Stimulated activated CD4-positive, alpha-beta T cell treated with anti-CD3 and anti-CD28 coated beads, Interleukin-4, amount 100 ng/mL, for 48 hours (primary cell): ENCODE results near the gene DUSP9.
A peak's percentile ranks its signal among the peaks of the same experiment; 100 is the strongest.
"Not testable (repeated sequence)": the region's sequence is repeated elsewhere in the genome, so short reads cannot be mapped to it uniquely, and the experiment has no call there.

Experiments used
- DNase-seq, 2 donors: peaks; one replicate each; pipeline ENCODE4 v3.0.0-alpha.2; 2020; ENCODE audit warnings: low read depth in 2 of 2

The DUSP9 gene

DNA sequence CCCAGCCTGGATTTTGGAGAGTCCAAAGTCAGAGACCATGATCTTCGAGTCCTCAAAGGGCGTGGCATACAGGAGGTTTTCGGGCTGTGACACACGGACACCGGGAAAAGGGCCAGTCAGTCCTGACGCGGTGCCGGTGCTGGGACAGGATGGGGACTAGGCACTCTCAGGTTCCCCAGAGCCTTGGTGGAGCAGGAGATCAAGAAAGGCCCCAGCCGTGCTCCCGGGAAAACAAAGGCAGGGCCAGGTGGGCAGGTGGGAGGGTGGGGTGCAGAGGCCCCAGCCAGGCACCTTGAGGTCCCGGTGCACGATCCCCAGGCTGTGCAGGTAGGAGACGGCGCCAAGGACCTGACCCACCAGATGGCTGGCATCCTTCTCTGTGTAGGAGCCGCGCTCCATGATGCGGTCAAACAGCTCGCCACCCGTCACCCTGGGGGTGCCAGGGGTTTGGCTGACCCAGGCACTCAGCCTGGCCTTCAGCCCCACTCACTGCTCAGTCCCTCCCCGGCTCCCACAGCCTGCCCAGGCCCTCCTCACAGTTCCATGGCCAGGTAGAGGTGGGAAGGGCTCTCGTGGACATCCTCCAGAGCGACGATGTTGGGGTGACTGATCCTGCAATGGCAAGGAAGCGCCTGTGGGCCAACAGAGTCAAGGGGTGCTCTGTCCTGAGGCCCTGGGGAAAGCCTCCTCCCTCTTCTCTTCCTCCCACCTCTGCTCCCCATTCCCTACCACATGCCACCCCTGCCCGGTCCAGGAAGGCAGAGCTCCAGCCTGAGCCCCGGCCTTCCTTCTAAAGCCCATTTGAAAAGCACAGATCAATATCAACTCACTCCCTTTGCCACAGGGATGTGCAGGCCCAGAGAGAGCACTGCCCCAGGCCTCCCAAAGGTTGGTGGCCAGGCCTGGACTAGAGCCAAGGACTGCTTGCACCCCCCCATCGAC, 24.9 kb downstream of the DUSP9 start:
- DNase-seq: no peak

GRCh38 chrX:153672531-153673427, 25.8 kb downstream of the DUSP9 start:
- DNase-seq: no peak

DNA sequence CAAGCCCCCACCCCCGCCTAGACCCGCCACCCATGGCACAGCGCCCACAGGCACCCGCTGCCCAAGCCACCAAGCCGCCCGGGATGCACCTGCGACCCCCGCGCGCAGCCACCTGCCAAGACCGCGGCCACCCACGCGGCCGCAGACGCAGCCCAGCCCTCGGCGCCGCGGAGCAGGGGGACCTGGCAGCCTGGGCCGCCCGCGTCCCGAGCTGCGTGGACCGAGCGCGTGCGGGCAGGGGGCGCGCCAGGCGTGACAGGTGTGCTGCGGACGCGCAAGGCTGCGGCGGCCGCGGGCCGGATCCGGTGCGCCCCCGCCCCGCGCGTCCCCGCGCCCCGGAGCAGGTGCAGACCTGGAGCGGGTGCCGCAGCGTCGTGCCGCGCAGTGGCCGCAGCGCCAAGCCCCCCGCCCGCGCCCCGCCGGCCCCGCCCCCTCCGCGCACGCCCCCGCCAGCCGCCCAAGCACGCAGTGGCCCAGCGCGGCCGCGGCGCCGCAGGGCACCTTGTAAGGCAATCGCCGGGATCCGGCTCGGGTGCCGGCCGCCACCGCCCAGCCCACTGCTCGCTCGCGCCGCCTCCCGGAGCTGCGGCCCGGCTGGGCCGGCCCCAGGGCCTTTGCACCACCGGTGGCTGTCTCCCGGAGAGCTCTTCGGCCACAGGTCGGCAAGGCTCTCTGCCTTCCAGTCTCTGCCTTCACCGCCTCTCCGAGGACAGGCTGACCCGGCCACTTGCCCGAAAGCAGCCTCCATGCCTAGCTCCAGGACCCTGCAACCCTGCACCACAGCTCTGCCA, 26.6 kb downstream of the DUSP9 start, which contains the start of gene PNCK:
Gene PNCK, minus strand, starts transcription at position 386 of the 791 bp plus-strand sequence. CDS start 737 bp downstream, outside the sequence.
- no peak for DNase-seq

DNA sequence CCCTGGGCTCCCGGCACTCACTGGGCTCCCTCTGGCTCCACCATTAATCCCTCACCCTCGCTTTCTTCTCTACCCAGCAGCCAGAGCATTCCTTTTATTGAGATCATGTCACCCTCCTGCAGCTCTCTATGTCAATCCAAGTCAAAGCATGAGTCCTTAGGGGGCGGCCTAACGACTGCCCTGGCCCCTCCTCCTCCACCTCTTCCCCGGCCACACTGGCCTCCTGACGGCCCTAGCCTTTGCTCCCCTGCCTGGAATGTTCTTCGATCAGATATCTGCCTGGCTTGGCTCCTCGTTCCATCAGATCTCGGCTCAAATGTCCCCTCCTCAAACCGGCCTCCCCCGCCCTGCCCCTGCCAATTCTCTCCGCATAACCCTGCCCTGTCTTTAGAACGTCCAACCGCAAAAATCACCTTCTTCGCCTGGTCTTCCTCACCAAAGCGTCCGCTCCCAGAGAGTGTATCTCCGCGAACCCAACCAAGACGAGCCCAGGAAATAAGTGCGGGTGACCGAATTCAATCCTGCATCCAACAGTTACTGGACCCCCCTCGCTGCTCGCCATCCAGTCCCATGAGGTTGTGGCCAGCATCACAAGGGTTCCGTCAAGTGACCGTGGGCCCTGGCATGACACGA, 27.3 kb downstream of the DUSP9 start:
- DNase-seq: no peak

DNA sequence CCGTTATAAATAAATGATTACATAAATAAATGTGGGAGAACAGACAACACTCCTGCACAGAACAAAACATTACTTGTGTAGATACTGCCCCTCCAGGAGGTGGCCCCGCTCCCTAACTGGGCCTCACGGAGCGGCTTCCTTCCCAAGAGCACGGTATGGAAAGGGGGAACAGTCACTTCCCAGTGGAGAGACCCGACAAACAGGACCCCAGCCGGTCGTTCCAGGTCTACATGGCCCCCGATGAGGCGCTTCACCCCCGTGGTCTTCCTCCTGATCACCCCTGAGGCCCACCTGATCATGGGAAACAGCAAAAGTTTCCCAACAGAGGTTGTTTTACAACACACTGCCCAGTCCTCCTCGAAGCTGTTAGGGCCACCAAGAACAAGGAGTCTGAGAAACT, 34.2 kb downstream of the DUSP9 start:
- DNase-seq: no peak

GRCh38 chrX:153683486-153683885, 36.5 kb downstream of the DUSP9 start:
- not testable (repeated sequence) for DNase-seq

DNA sequence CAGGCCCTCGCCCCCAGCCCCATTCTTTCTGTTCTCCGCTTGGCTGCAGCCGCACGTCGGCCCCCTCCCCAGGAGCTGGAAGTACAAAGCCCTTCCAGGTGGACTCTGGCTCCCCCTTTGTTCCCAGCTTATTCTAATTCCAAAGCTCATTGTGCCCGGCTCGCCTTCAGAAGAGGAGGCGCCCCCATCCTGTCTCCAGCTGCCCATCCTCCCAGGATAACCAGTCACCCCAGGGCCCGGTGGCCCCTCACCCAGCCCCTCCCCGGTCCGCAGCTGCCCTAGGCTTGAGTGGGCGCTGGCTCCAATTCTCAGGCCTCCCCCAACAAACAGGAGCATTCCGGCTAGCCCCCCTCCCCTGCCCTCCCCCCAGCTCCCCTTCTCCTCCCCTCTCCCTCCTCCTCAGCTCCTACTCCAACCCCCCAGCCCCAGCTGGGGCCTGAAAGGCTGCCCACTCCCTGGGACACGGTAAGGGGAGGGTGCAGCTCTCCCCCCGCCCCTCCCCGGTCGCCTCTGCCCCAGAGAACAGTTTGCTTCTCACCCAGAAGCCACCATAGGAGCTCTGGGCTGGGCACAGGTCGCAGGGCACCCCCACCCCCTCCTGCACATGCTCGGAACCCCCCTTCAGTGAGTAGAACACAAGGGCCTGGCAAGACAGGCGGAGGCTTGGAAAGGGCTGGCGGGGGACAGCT, 37.6 kb downstream of the DUSP9 start:
- DNase-seq: no peak

DNA sequence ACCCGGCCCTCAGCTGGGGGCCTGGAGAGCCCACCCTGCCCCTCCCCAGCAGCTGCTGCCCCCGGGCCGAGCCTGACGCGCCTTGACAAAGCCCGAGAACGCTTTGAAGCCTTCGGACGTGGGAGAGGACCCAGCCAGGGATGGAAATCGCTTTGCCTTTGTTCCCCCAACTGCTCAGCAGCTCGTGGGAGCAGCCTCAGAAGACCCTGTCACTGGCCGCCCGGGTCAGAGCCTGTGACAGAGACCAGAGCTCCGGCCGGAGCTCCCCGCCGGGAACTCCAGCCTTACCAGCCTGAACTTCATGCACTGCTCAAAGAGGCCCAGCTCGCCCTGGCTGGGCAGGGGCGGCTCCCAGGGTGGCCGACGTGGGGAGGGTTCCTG, 38.1 kb downstream of the DUSP9 start:
- no peak for DNase-seq

DNA sequence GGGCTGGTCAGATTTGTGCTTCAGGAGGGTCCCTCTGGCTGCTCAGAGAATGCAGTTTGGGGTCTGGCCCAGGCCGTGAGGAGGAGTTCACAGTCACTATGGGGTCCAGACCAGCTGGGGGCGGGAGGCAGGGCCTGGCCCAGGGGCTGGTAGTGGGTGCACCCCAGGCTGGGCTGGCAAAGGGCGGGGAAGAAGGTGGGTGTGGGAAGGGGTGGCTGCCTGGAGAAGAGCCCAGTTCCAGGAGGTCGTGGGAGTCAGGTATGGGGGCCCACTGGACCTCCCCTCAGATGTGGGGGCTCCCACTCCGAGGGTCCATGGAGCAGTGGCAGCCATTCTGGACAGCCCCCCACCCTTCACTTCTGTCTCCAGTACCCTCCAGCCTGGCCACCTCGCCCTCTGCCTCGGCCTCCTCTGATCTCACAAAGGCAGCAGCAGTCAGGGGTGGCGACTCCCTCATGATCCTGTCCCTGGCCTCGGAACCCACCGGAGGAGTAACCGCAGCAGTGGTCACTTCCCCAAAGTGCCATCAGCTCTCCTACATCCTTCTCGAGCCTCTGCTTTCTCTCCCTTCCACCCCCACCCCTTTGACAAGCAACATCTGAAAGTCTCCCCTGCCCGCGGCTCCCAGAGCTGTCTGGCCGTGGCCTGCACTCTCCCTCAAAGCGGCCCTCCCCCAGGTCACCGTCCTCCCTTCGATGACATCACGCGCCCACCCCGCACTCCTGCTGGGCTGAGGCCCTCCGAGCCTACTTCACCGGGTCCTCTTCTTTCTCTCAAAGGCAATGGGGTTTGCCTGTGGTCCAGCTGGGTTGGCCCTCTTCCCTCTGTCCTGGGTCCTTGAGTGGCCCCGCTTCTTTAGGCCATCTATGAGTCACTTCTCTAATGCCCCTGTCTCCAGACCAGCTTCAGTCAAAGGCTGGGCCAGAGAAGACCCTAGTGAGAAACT, 39.0 kb downstream of the DUSP9 start:
- DNase-seq: no peak

DNA sequence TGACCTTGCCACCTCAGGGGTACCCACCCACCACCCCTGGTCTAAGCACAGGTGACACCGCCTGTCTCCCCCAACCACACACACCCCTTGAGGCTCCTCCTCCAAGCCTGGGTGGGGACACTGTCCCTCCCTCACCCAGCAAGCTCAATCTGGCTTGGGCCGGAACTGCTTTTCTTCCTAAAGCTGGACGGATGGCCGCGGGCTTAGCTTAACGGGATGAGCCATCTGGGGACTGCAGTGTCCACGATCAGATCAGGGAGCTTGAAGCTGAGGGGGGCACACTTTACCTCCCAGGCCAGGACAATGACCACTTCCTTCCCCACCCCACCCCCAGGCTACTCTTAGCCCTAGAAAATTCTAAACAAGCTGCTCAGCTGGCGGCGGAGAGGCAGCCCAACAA, 39.7 kb downstream of the DUSP9 start:
- no peak for DNase-seq

DNA sequence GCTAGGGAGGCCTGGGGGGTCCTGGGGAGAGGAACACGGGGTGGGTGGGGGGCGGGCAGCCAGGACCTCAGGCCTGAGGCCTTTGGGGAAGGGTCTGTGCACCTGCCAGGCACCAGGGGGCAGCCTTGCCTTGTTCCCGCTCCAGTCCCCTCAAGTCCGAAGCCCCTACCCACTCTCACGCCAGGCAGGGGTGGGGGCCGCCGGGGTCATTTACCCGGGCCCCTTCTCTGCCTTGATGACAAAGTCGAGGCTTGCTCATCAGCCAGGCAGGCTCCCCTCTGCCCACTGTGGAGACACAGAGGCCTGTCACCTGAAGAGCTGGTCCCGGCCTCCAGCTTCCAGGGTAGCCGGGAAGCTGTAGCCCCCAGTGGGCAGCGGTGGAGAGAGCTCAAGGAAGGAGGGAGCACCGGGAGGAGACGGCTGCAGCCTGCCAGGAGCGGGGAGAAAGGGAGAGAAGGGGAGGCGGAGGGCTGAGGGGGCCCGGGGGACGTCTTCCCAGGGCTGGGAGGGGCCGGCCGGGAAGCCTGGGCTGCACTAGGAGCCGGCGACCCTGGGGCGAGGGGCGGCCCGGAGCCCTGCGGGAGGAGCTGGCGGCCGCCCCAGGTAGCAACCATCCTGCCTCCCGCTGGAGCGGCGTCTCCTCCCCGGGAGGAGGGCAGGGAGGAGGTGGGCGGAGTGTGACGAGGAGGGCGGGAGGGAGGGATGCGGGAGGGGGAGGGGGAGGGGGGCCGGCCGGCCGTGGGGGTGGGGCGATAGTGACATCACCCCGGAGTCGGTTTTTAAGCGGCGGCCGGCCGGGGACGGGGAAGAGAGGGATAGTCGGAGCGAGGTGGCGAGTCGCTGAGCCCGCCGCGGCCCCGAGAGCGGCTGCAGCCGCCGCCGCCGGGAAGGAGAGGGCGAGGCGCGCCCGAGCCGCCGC, 40.4 kb downstream of the DUSP9 start, which contains the start of gene SLC6A8:
Gene SLC6A8, plus strand, starts transcription at position 806 of the 919 bp plus-strand sequence. CDS start 649 bp downstream, outside the sequence.
- peak in 1 of 2 donors; percentile 13 for DNase-seq

GRCh38 chrX:153688071-153688470, 41.1 kb downstream of the DUSP9 start:
- DNase-seq: no peak

GRCh38 chrX:153688506-153688905, 41.5 kb downstream of the DUSP9 start:
- no peak for DNase-seq

- no peak for DNase-seq
Observed at GRCh38 chrX:153688911-153689590, 42.0 kb downstream of the DUSP9 start.

DNA sequence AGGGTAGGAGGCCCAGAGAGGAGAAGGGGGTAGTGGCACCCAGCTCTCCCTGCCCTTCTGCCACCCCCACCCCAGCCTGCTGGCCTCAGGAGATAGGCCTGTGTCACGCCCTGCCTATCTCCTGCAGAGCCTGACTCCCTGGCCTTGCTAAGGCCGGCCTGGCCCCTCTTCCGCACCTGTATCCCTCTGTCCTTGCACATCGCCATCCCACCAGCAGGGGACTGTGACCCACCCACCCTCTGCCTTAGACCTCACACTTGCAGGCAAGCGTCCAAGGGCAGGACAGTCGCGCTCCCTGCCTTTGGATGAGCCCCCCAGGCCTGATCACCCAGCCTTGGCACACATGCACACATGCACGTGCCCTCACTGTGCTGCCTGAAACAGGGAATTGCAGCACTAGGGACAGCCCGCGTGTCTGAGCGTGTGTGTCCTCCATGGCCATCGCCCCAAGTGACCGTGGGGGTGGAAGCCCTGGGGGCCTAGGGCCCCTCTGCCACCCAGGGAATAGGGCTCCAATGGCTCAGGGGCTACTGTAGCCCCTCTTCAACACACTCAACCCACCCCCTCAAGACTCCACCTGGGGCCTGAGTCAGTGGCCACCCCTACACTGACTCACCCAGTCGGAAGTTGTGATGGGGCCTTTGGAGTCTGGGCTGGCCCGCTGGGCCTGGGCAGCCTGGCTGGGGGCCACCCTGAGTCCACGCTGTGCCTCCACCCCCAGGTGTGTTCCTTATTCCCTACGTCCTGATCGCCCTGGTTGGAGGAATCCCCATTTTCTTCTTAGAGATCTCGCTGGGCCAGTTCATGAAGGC, 42.9 kb downstream of the DUSP9 start:
- no peak for DNase-seq

DNA sequence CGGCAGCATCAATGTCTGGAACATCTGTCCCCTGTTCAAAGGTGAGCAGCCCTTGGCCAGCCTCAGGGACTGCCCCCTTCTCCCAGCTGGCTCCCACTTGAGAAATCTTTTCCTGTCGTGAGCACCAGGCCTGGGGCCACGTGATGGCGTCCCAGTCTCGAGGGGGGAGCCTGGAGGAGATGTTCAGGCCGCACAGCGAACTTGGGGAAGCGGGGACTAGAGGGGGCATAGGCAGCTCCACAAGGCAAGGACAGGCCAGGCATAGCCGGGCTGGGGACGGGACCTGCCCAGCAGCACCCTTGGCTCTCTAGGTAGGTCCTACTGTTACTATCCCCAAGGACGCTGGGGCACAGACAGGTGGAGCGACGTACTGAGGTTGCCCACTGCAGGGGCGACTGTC, 43.5 kb downstream of the DUSP9 start:
- DNase-seq: no peak
